ENCODE data around the gene LYVE1. TPM values are rescaled to one million over a fixed set of nuclear protein-coding genes. Genes with fewer than 3 reads are reported as not detected.
A peak's percentile ranks its signal among the peaks of the same experiment; 100 is the strongest.

Gene LYVE1
- total RNA-seq, 1 experiment from 2014 or later = 0.31 TPM

DNA sequence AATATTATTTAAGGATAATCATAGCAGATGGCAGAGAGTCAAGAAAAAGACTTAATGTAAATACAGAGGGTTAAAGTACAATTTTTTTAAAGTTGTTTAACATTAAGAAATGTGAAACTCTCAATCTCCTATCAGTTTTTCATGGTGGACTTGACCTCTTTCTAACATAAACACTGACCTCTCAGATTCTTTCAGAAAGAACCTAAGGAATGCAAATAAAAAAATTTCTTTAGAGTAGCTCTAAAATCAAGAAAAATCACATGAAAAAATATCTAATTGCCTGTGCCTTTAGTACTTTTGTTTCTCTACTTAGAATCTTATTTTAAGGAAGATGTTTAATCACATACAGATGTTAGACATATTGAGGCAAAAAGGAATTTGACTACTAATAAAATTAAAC, 40.3 kb downstream of the LYVE1 start:
- intact Hi-C loops (cut with micrococcal nuclease; ENCODE audit: unreplicated experiment) (no loop called here), in situ Hi-C loops (cut with HindIII; ENCODE audit: low pct_unique_long_range_greater_than_20kb, low sequenced_read_pairs) (no loop called here)
- ChIA-PET POLR2A (no interaction called here), CTCF (no interaction called here)
- H3K9me3 ChIP-seq (ENCODE audit: control insufficient read depth, insufficient read depth, low read depth, low read length) = no peaks in the 10 kb centered on the region
- 0 out of 2 replicates have a peak, but pooled peaks cover 3% of the 10 kb centered on the region for H3K36me3 ChIP-seq (ENCODE audit: control insufficient read depth, insufficient read depth, low read length)
- TF ChIP-seq TCF7L2 (IDR thresholded peaks at IDR 0.05; ENCODE audit: low read depth, low read length) = no peak
- TF ChIP-seq, protein P1, sequence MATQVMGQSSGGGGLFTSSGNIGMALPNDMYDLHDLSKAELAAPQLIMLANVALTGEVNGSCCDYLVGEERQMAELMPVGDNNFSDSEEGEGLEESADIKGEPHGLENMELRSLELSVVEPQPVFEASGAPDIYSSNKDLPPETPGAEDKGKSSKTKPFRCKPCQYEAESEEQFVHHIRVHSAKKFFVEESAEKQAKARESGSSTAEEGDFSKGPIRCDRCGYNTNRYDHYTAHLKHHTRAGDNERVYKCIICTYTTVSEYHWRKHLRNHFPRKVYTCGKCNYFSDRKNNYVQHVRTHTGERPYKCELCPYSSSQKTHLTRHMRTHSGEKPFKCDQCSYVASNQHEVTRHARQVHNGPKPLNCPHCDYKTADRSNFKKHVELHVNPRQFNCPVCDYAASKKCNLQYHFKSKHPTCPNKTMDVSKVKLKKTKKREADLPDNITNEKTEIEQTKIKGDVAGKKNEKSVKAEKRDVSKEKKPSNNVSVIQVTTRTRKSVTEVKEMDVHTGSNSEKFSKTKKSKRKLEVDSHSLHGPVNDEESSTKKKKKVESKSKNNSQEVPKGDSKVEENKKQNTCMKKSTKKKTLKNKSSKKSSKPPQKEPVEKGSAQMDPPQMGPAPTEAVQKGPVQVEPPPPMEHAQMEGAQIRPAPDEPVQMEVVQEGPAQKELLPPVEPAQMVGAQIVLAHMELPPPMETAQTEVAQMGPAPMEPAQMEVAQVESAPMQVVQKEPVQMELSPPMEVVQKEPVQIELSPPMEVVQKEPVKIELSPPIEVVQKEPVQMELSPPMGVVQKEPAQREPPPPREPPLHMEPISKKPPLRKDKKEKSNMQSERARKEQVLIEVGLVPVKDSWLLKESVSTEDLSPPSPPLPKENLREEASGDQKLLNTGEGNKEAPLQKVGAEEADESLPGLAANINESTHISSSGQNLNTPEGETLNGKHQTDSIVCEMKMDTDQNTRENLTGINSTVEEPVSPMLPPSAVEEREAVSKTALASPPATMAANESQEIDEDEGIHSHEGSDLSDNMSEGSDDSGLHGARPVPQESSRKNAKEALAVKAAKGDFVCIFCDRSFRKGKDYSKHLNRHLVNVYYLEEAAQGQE (IDR thresholded peaks at IDR 0.05; ENCODE audit: insufficient read depth in 1 of 2, low read depth in 2 of 2, low read length in 1 of 2) = no peak
- TF ChIP-seq POLR2AphosphoS5 (IDR thresholded peaks at IDR 0.05; ENCODE audit: low read depth, low read length) = no peak
- TF ChIP-seq SIN3A (IDR thresholded peaks at IDR 0.05; ENCODE audit: borderline replicate concordance, insufficient read depth, low read depth, low read length) = no peak
- TF ChIP-seq CTCF (IDR thresholded peaks at IDR 0.05) = no peak
- H3K27ac ChIP-seq (ENCODE audit: low read length) = no peak overlapping the region
- no peaks in the 10 kb centered on the region for H3K27me3 ChIP-seq (ENCODE audit: control insufficient read depth, insufficient read depth, low read length)
- no peak overlapping the region for H3K4me3 ChIP-seq (ENCODE audit: low read depth in 2 of 2, low read length in 2 of 2)
- ATAC-seq (no peak), DNase-seq (ENCODE audit: low read depth, low spot score) (no peak)
- no TSS peak for BruUV-seq (replicated peaks)
- no peaks in the 10 kb centered on the region for H3K4me1 ChIP-seq (ENCODE audit: control insufficient read depth, insufficient read depth, low read length)

DNA sequence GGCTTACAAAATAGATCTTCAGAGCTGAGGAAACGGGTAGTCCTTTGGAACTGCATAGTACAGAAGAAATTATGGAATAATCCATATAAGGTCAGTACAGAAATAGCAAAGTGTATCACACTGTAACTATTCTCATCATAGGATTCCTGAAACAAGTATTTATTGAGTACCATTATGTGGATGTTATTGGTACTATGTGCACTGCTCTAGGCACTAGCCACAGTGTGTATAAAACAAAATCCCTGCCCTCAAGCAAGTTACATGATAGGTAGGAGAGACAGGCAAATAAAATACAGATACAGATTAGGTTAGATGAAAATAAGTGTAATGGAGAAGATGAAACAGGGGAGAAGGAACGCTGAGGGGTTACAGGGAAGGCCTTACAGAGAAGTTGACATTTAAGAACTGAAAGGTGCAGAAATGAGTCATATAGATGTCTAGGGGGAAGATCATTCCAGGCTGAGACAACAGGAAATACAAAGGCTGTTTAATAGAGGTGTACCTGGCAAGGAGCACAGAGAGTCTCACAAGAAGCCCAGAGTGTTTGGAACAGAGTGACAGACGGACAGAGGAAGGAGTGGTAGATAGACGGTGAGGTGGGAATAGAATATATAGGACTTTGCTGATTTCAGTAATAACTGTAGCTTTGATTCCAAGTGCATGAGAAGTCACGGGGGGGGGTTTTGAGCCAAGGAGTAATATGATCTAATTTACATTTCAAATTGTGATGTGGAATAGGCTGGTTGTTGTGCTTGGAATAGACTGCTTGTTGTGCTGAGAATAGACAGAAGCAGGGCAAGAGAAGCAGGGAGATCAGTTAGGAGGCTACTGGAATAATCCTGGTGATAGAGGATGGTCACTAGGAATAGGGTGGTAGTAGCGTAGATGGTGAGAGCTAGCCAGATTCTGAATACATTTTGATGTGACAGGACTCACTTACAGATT, 41.2 kb downstream of the LYVE1 start:
- Histone ChIP-seq H3K27ac (ENCODE audit: low read length) (no peak overlapping the region), H3K4me1 (ENCODE audit: control insufficient read depth, insufficient read depth, low read length) (no peaks in the 10 kb centered on the region), H3K9me3 (ENCODE audit: control insufficient read depth, insufficient read depth, low read depth, low read length) (no peaks in the 10 kb centered on the region), H3K4me3 (ENCODE audit: low read depth in 2 of 2, low read length in 2 of 2) (no peak overlapping the region), H3K36me3 (ENCODE audit: control insufficient read depth, insufficient read depth, low read length) (0 out of 2 replicates have a peak, but pooled peaks cover 3% of the 10 kb centered on the region), H3K27me3 (ENCODE audit: control insufficient read depth, insufficient read depth, low read length) (no peaks in the 10 kb centered on the region)
- ChIA-PET CTCF (no interaction called here), POLR2A (interaction anchor here (0.7 kb wide), 1 partner anchor 71 kb away, joined by 4 read pairs; no protein-coding TSS in a partner anchor)
- intact Hi-C loops (cut with micrococcal nuclease; ENCODE audit: unreplicated experiment) = no loop called here
- TF ChIP-seq TCF7L2 (IDR thresholded peaks at IDR 0.05; ENCODE audit: low read depth, low read length) (no peak), CTCF (IDR thresholded peaks at IDR 0.05) (no peak), SIN3A (IDR thresholded peaks at IDR 0.05; ENCODE audit: borderline replicate concordance, insufficient read depth, low read depth, low read length) (no peak), POLR2AphosphoS5 (IDR thresholded peaks at IDR 0.05; ENCODE audit: low read depth, low read length) (no peak)
- TF ChIP-seq, protein P1 (IDR thresholded peaks at IDR 0.05; ENCODE audit: insufficient read depth in 1 of 2, low read depth in 2 of 2, low read length in 1 of 2) = no peak
- ATAC-seq (peak; percentile 56; the same call in 1 of the 2 replicates), DNase-seq (ENCODE audit: low read depth, low spot score) (no peak)
- no TSS peak for BruUV-seq (replicated peaks)
- in situ Hi-C loops (cut with HindIII; ENCODE audit: low pct_unique_long_range_greater_than_20kb, low sequenced_read_pairs) = no loop called here
